H1 (cell line): ENCODE data around the gene RPL26.

ENCODE experiments used
- BRCA1 ChIP-seq: IDR thresholded peaks from 2 replicates; pipeline ENCODE4 v1.6.1; 2012; ENCODE audit warnings: low read depth, low read length, improper control_type of control experiment
- CEBPB ChIP-seq: IDR thresholded peaks from 2 replicates; pipeline ENCODE4 v1.6.1; 2012; ENCODE audit warnings: low read depth, low read length
- CHD2 ChIP-seq: IDR thresholded peaks from 2 replicates; pipeline ENCODE4 v1.6.1; 2012; ENCODE audit warnings: low read length, improper control_type of control experiment
- CTCF ChIP-seq, 3 experiments: IDR thresholded peaks; 1 replicate in 2 of 3; 2 replicates in 1 of 3; pipeline versions ENCODE4 v1.5.1 to v1.6.1; 2011; ENCODE audit warnings: low read length in 3 of 3, mild to moderate bottlenecking in 3 of 3, inconsistent platforms in 2 of 3, low read depth in 1 of 3, moderate library complexity in 1 of 3; ENCODE audit not compliant: insufficient read depth in 1 of 3; ENCODE audit errors: control extremely low read depth in 1 of 3
- EP300 ChIP-seq, 2 experiments: IDR thresholded peaks; 1 replicate in 1 of 2; 2 replicates in 1 of 2; pipeline ENCODE4 v1.6.1; 2011 to 2012; ENCODE audit warnings: low read depth in 2 of 2, low read length in 2 of 2, mild to moderate bottlenecking in 2 of 2, borderline replicate concordance in 1 of 2, inconsistent platforms in 1 of 2, moderate library complexity in 1 of 2
- EZH2 ChIP-seq: fragments of 200-600 bp; sonication (generic); IDR thresholded peaks from 2 replicates; pipeline ENCODE4 v1.7.1; 2012; ENCODE audit warnings: low read depth, mild to moderate bottlenecking, moderate library complexity, low read length, inconsistent platforms; ENCODE audit not compliant: severe bottlenecking
- MAFK ChIP-seq: IDR thresholded peaks from 2 replicates; pipeline ENCODE4 v1.6.1; 2012; ENCODE audit warnings: low read depth, mild to moderate bottlenecking, improper control_type of control experiment, low read length
- POLR2A ChIP-seq, 2 experiments: IDR thresholded peaks; 1 replicate in 1 of 2; 2 replicates in 1 of 2; pipeline ENCODE4 v1.6.1; 2011; ENCODE audit warnings: low read depth in 2 of 2, low read length in 2 of 2, mild to moderate bottlenecking in 2 of 2; ENCODE audit errors: control extremely low read depth in 1 of 2
- POLR2AphosphoS5 ChIP-seq: IDR thresholded peaks from 2 replicates; pipeline ENCODE4 v1.6.1; 2011; ENCODE audit warnings: low read depth, low read length
- RFX5 ChIP-seq: IDR thresholded peaks from 2 replicates; pipeline ENCODE4 v1.6.1; 2011; ENCODE audit warnings: low read depth, low read length, improper control_type of control experiment, borderline replicate concordance
- SIN3A ChIP-seq, 2 experiments: IDR thresholded peaks in 1 of 2; conservative IDR thresholded peaks in 1 of 2; 2 replicates each; pipeline ENCODE4 v1.6.1; 2011 to 2012; ENCODE audit warnings: low read length in 2 of 2, improper control_type of control experiment in 1 of 2, low read depth in 1 of 2, mild to moderate bottlenecking in 1 of 2
- TAF1 ChIP-seq: IDR thresholded peaks from 2 replicates; pipeline ENCODE4 v1.6.1; 2011; ENCODE audit warnings: mild to moderate bottlenecking, low read depth, low read length
- USF2 ChIP-seq: IDR thresholded peaks from 2 replicates; pipeline ENCODE4 v1.6.1; 2011; ENCODE audit warnings: low read length, improper control_type of control experiment
- YY1 ChIP-seq: IDR thresholded peaks from 2 replicates; pipeline ENCODE4 v1.6.1; 2011; ENCODE audit warnings: low read depth, mild to moderate bottlenecking, low read length

- TF ChIP-seq POLR2A (IDR thresholded peaks at IDR 0.05; ENCODE audit: control extremely low read depth in 1 of 2, low read depth in 2 of 2, low read length in 2 of 2) (no peak), YY1 (no peak), BRCA1 (no peak), TAF1 (0 out of 2 replicates have a peak, but pooled peaks have one; percentile 13), USF2 (no peak), CTCF (IDR thresholded peaks at IDR 0.05; ENCODE audit: control extremely low read depth in 1 of 3, insufficient read depth in 1 of 3, low read depth in 1 of 3, low read length in 3 of 3) (no peak), CHD2 (no peak), CEBPB (no peak), SIN3A (conservative IDR thresholded peaks at IDR 0.05 in 1 of 2, IDR thresholded peaks at IDR 0.05 in 1 of 2; ENCODE audit: low read depth in 1 of 2, low read length in 2 of 2) (no peak), MAFK (no peak), POLR2AphosphoS5 (no peak), RFX5 (no peak), EZH2 (no peak), EP300 (IDR thresholded peaks at IDR 0.05; ENCODE audit: borderline replicate concordance in 1 of 2, low read depth in 2 of 2, low read length in 2 of 2) (no peak)
These were observed 44.2 kb downstream of the RPL26 start for GRCh38 chr17:8338753-8339140.
